Large intestine (tissue), 3 donors: Measurements from ENCODE around the gene MEIS1. TPM values are rescaled to one million over a fixed set of nuclear protein-coding genes. Genes with fewer than 3 reads are reported as not detected.

Source experiments
- DNase-seq, 2 donors: peaks; one replicate each; pipeline versions ENCODE4 v3.0.0 to v3.0.0-alpha.2; 2013
- H3K27ac ChIP-seq: one replicate; pipeline ENCODE4 v1.5.1; 2013; ENCODE audit warnings: low read length
- H3K27me3 ChIP-seq: 2 replicates; pipeline ENCODE4 v1.6.1; 2013; ENCODE audit warnings: low read length; ENCODE audit not compliant: control insufficient read depth, insufficient read depth
- H3K36me3 ChIP-seq: 2 replicates; pipeline ENCODE4 v1.6.1; 2013; ENCODE audit warnings: low read length; ENCODE audit not compliant: control insufficient read depth, insufficient read depth
- H3K4me1 ChIP-seq: one replicate; pipeline ENCODE4 v1.6.1; 2013; ENCODE audit warnings: low read length; ENCODE audit not compliant: control insufficient read depth, insufficient read depth
- H3K4me3 ChIP-seq: one replicate; pipeline ENCODE4 v1.5.1; 2013; ENCODE audit warnings: low read length
- H3K9me3 ChIP-seq: one replicate; pipeline ENCODE4 v1.6.1; 2013; ENCODE audit warnings: mild to moderate bottlenecking, low read depth, low read length, moderate library complexity; ENCODE audit not compliant: control insufficient read depth
- WGBS: methylation state at CpG from one replicate; pipeline ENCODE4 v1.1.5; 2013; ENCODE audit warnings: low lambda C conversion rate; ENCODE audit not compliant: insufficient coverage; 5-methylcytosine and 5-hydroxymethylcytosine counted together
- polyA plus RNA-seq: library from polyadenylated mRNA; unstranded; fragments of 120-200 nt; gene quantifications from one replicate; pipeline ENCODE4 v1.2.1, GENCODE V29; 2013

Gene MEIS1
- polyA plus RNA-seq, 1 donor = 34.3 TPM

GRCh38 chr2:66490588-66491001 lies 55.7 kb downstream of the MEIS1 start:
- Histone ChIP-seq H3K27me3 (no peaks in the 10 kb centered on the region), H3K9me3 (no peaks in the 10 kb centered on the region), H3K27ac (no peak overlapping the region), H3K36me3 (peaks cover 2% of the 10 kb centered on the region), H3K4me3 (no peak overlapping the region), H3K4me1 (peaks cover 7% of the 10 kb centered on the region)
- no peak for DNase-seq
- WGBS = 67% methylated on average over 1 of the region's 3 CpGs

- no peak overlapping the region for H3K27ac ChIP-seq
- H3K27me3 ChIP-seq = no peaks in the 10 kb centered on the region
- H3K9me3 ChIP-seq = no peaks in the 10 kb centered on the region
- H3K4me1 ChIP-seq = peaks cover 7% of the 10 kb centered on the region
- peaks cover 3% of the 10 kb centered on the region for H3K36me3 ChIP-seq
- 90% methylated on average over 2 of the region's 6 CpGs for WGBS
- H3K4me3 ChIP-seq = no peak overlapping the region
- DNase-seq = no peak
Observed at GRCh38 chr2:66494708-66495107, 59.8 kb downstream of the MEIS1 start.

- 100% methylated on average over 1 of the region's 13 CpGs for WGBS
- H3K4me3 ChIP-seq = no peak overlapping the region
- no peak for DNase-seq
- H3K9me3 ChIP-seq = no peaks in the 10 kb centered on the region
- peaks cover 7% of the 10 kb centered on the region for H3K4me1 ChIP-seq
- H3K27me3 ChIP-seq = no peaks in the 10 kb centered on the region
- H3K36me3 ChIP-seq = peaks cover 3% of the 10 kb centered on the region
- no peak overlapping the region for H3K27ac ChIP-seq
Observed at GRCh38 chr2:66495788-66496640, 61.1 kb downstream of the MEIS1 start.

GRCh38 chr2:66496670-66497420 lies 61.9 kb downstream of the MEIS1 start:
- H3K4me3 ChIP-seq = no peak overlapping the region
- WGBS = 80% methylated on average over 4 of the region's 5 CpGs
- no peaks in the 10 kb centered on the region for H3K27me3 ChIP-seq
- no peak for DNase-seq
- H3K4me1 ChIP-seq = peaks cover 7% of the 10 kb centered on the region
- H3K27ac ChIP-seq = no peak overlapping the region
- H3K36me3 ChIP-seq = peaks cover 3% of the 10 kb centered on the region
- H3K9me3 ChIP-seq = no peaks in the 10 kb centered on the region

- H3K27me3 ChIP-seq = no peaks in the 10 kb centered on the region
- no peak overlapping the region for H3K27ac ChIP-seq
- 96% methylated on average over 5 of the region's 6 CpGs for WGBS
- no peak overlapping the region for H3K4me3 ChIP-seq
- peaks cover 2% of the 10 kb centered on the region for H3K4me1 ChIP-seq
- no peaks in the 10 kb centered on the region for H3K9me3 ChIP-seq
- DNase-seq = no peak
- H3K36me3 ChIP-seq = peaks cover 3% of the 10 kb centered on the region
Observed at GRCh38 chr2:66497431-66498288, 62.7 kb downstream of the MEIS1 start.

- H3K27me3 ChIP-seq = no peaks in the 10 kb centered on the region
- no peak for DNase-seq
- no peaks in the 10 kb centered on the region for H3K4me1 ChIP-seq
- WGBS = 60% methylated on average over 1 of the region's 5 CpGs
- no peak overlapping the region for H3K27ac ChIP-seq
- no peaks in the 10 kb centered on the region for H3K9me3 ChIP-seq
- H3K4me3 ChIP-seq = no peak overlapping the region
- peaks cover 6% of the 10 kb centered on the region for H3K36me3 ChIP-seq
Observed at GRCh38 chr2:66498289-66498975, 63.5 kb downstream of the MEIS1 start.

- Histone ChIP-seq H3K27ac (no peak overlapping the region), H3K4me3 (no peak overlapping the region), H3K36me3 (peaks cover 7% of the 10 kb centered on the region), H3K4me1 (no peaks in the 10 kb centered on the region), H3K9me3 (no peaks in the 10 kb centered on the region), H3K27me3 (no peaks in the 10 kb centered on the region)
- DNase-seq = no peak
Observed at GRCh38 chr2:66501267-66501666, 66.3 kb downstream of the MEIS1 start.

- peaks cover 3% of the 10 kb centered on the region for H3K4me1 ChIP-seq
- H3K36me3 ChIP-seq = peaks cover 7% of the 10 kb centered on the region
- H3K27ac ChIP-seq = no peak overlapping the region
- H3K27me3 ChIP-seq = no peaks in the 10 kb centered on the region
- H3K4me3 ChIP-seq = no peak overlapping the region
- DNase-seq = no peak
- WGBS = 100% methylated on average over 1 of the region's 5 CpGs
- no peaks in the 10 kb centered on the region for H3K9me3 ChIP-seq
Observed at GRCh38 chr2:66506265-66506664, 71.3 kb downstream of the MEIS1 start.

GRCh38 chr2:66507673-66508201 lies 72.8 kb downstream of the MEIS1 start:
- H3K36me3 ChIP-seq = peaks cover 7% of the 10 kb centered on the region
- H3K4me3 ChIP-seq = no peak overlapping the region
- peaks cover 3% of the 10 kb centered on the region for H3K4me1 ChIP-seq
- no peak overlapping the region for H3K27ac ChIP-seq
- 92% methylated on average over 2 of the region's 13 CpGs for WGBS
- H3K9me3 ChIP-seq = no peaks in the 10 kb centered on the region
- no peaks in the 10 kb centered on the region for H3K27me3 ChIP-seq
- DNase-seq = no peak
